Natural killer cell (primary cell): ENCODE data around the gene TMEM231. TPM values are rescaled to one million over a fixed set of nuclear protein-coding genes. Genes with fewer than 3 reads are reported as not detected.

Experiments
- ATAC-seq, 3 donors: fragments of 150-1000 bp in 2 of 3; fragments of 200-7000 bp in 1 of 3; cut with Tn5 transposase; 1 replicate in 1 of 3; 2 replicates in 2 of 3; pipeline ENCODE4 v1.10.0; 2021; ENCODE audit warnings: mild to moderate bottlenecking in 2 of 3, moderate library complexity in 2 of 3
- DNase-seq, 2 donors: peaks; one replicate each; pipeline versions ENCODE4 v3.0.0 to v3.0.0-alpha.2; 2013 to 2021; ENCODE audit warnings: mixed read lengths in 1 of 2
- H3K27ac ChIP-seq: one replicate; pipeline ENCODE4 v1.5.1; 2013; ENCODE audit warnings: mild to moderate bottlenecking, low read length
- H3K27me3 ChIP-seq: one replicate; pipeline ENCODE4 v1.6.1; 2013; ENCODE audit warnings: low read length; ENCODE audit not compliant: control insufficient read depth, insufficient read depth
- H3K36me3 ChIP-seq: one replicate; pipeline ENCODE4 v1.6.1; 2013; ENCODE audit warnings: low read length; ENCODE audit not compliant: control insufficient read depth, insufficient read depth
- H3K4me1 ChIP-seq: one replicate; pipeline ENCODE4 v1.6.1; 2013; ENCODE audit warnings: low read length; ENCODE audit not compliant: control insufficient read depth, insufficient read depth
- H3K4me3 ChIP-seq: one replicate; pipeline ENCODE4 v1.5.1; 2013; ENCODE audit warnings: low read length
- H3K9me3 ChIP-seq: one replicate; pipeline ENCODE4 v1.6.1; 2013; ENCODE audit warnings: low read length; ENCODE audit not compliant: control insufficient read depth, insufficient read depth
- H3K27ac Mint-ChIP-seq, 2 donors: one replicate each; pipeline ENCODE4 v1.8.0; 2022; ENCODE audit warnings: mild to moderate bottlenecking in 2 of 2, mixed read lengths in 2 of 2, moderate library complexity in 1 of 2
- H3K27me3 Mint-ChIP-seq, 2 donors: one replicate each; pipeline ENCODE4 v1.8.0; 2022; ENCODE audit warnings: low read depth in 2 of 2, mixed read lengths in 2 of 2
- H3K36me3 Mint-ChIP-seq: one replicate; pipeline ENCODE4 v1.8.0; 2022; ENCODE audit warnings: mixed read lengths
- H3K4me1 Mint-ChIP-seq, 2 donors: one replicate each; pipeline ENCODE4 v1.8.0; 2022; ENCODE audit warnings: mixed read lengths in 2 of 2
- H3K4me3 Mint-ChIP-seq: one replicate; pipeline ENCODE4 v1.8.0; 2022; ENCODE audit warnings: mild to moderate bottlenecking, moderate library complexity, mixed read lengths
- H3K9me3 Mint-ChIP-seq, 2 donors: one replicate each; pipeline ENCODE4 v1.8.0; 2022; ENCODE audit warnings: mixed read lengths in 2 of 2
- WGBS: methylation state at CpG from one replicate; pipeline ENCODE4 v1.1.7; 2013; ENCODE audit warnings: missing lambda C conversion rate; ENCODE audit not compliant: insufficient coverage; 5-methylcytosine and 5-hydroxymethylcytosine counted together
- intact Hi-C: fragments of 100-400 bp; cut with micrococcal nuclease; formaldehyde crosslinking; loops from one replicate; pipeline ENCODE4 v1.14.2; 2022
- total RNA-seq, 4 donors: library from RNA; stranded (reverse); fragments of 120-200 nt in 1 of 4; gene quantifications; one replicate each; pipeline versions ENCODE4 v1.2.3 to v1.2.4, GENCODE V29; 2013 to 2022
- TF ChIP-seq, protein P1 (sequence below): fragments of 200-600 bp; IDR thresholded peaks from one replicate; pipeline ENCODE4 v1.8.0; 2022; ENCODE audit warnings: antibody characterized with exemption

TMEM231 gene
- total RNA-seq, 3 donors from 2014 or later (not counting 1 experiment from before 2014, with no cell fraction given), result 2.1 to 2.7 (median 2.4) TPM

DNA sequence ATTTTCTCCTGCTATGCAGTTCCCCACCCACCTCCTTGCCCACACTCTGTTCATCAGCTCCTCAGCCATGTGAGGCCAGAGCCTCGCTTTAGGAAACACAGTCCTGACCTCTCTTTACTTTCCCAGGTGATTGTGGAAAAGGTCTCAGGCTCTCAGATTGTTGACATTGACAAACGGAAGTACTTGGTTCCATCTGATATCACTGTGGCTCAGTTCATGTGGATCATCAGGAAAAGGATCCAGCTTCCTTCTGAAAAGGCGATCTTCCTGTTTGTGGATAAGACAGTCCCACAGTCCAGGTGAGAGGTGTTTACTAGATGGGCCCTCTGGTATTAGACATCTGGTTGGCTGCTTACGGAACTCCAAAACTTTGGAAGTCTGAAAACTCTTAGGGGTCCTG, 11.9 kb upstream of the TMEM231 start:
- peaks cover 43% of the 10 kb centered on the region for H3K4me1 ChIP-seq
- Mint-ChIP-seq H3K27ac (peak overlapping the region in 1 of 2 donors; percentile 93), H3K36me3 (no peaks in the 10 kb centered on the region), H3K9me3 (no peaks in the 10 kb centered on the region), H3K27me3 (peaks cover 10 to 12% of the 10 kb centered on the region in 2 donors), H3K4me1 (peaks cover 20 to 26% of the 10 kb centered on the region in 2 donors), H3K4me3 (peak overlapping the region; percentile 45)
- peaks cover 41% of the 10 kb centered on the region for H3K36me3 ChIP-seq
- intact Hi-C loops, result loop anchor here (2.0 kb wide), 1 partner anchor 103 kb away; the partner anchor contains the start of gene TMEM170A
- H3K4me3 ChIP-seq, result no peak overlapping the region
- TF ChIP-seq, protein P1, sequence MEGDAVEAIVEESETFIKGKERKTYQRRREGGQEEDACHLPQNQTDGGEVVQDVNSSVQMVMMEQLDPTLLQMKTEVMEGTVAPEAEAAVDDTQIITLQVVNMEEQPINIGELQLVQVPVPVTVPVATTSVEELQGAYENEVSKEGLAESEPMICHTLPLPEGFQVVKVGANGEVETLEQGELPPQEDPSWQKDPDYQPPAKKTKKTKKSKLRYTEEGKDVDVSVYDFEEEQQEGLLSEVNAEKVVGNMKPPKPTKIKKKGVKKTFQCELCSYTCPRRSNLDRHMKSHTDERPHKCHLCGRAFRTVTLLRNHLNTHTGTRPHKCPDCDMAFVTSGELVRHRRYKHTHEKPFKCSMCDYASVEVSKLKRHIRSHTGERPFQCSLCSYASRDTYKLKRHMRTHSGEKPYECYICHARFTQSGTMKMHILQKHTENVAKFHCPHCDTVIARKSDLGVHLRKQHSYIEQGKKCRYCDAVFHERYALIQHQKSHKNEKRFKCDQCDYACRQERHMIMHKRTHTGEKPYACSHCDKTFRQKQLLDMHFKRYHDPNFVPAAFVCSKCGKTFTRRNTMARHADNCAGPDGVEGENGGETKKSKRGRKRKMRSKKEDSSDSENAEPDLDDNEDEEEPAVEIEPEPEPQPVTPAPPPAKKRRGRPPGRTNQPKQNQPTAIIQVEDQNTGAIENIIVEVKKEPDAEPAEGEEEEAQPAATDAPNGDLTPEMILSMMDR, result no peak
- H3K27ac ChIP-seq, result no peak overlapping the region
- DNase-seq (no peak), ATAC-seq (no peak)
- peaks cover 2% of the 10 kb centered on the region for H3K27me3 ChIP-seq
- no peaks in the 10 kb centered on the region for H3K9me3 ChIP-seq
- 98% methylated on average over 4 of the region's 4 CpGs for WGBS

DNA sequence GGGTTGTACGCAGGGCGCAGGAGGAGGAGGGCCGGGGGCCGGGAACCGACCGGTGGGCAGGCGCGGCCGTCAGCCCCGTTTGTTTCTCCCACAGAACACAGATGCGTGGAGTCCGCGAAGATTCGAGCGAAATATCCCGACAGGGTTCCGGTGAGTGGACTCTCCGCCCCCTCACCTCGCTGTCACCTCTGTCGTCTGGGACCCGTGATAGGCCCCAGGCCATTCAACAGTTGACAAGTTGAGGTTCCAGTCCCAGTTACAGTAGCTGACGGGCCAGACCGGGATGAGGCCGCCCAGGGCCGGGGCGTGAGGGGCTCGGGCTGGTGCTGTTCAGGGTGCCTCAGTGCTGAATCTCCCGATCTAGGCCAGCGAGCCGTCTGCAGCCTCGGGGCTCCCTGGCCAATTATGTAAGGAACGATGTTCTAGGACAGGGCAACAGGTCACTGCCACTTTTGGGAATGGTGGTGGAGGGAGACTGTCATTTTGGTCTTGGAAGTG, 10.8 kb upstream of the TMEM231 start:
- H3K36me3 Mint-ChIP-seq, result no peaks in the 10 kb centered on the region
- H3K4me1 Mint-ChIP-seq, result peaks cover 20 to 26% of the 10 kb centered on the region in 2 donors
- peak in 1 of 2 donors; percentile 45 for DNase-seq

DNA sequence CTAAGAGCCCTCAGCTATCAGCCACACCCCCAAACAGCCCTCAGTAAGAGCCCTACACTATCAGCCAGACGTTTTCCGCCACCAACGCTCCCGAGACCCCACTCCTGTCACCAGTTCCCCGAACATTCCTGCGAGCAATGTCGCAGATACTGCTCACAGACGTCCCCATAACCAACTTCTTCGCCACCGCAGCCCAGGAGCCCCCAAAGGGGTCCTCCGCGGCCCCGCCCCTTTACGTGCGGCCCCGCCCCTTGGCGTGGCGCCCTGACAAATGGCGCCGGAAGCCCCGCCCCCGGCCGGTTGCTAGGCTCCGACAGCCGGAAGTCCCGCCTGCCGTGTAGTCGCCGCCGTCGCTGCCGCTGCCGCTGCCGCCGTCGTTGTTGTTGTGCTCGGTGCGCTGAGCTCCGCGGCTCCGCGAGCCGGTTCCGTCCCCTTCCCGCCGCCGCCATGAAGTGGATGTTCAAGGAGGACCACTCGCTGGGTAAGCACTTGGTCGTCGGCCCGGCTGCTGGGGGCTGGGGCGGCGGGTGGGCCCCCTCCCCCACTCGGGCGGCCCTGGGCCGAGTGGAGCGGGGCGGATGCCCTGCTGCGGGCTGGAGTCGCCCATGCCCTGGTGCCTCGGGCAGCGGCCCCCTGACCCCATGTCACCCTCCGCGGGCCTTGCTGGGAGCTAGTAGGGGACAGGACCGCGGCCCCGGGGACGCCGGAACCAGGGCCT, 10.1 kb upstream of the TMEM231 start, which contains the start of gene GABARAPL2:
GABARAPL2 (plus strand) TSS at position 340 of the 718 bp plus-strand sequence; CDS start at position 448, 108 bp downstream.
- Histone ChIP-seq H3K4me3 (peak within 1 kb of the TSS; percentile 59), H3K9me3 (no peaks in the 10 kb centered on the region), H3K27ac (peak within 1 kb of the TSS; percentile 76), H3K4me1 (peaks cover 30% of the 10 kb centered on the region), H3K27me3 (peaks cover 2% of the 10 kb centered on the region), H3K36me3 (peaks cover 29% of the 10 kb centered on the region)
- H3K9me3 Mint-ChIP-seq, result no peaks in the 10 kb centered on the region
- H3K27ac Mint-ChIP-seq, result peak within 1 kb of the TSS; percentile 86 to 93
- ATAC-seq (peak; percentile 78 to 93 (median 85)), DNase-seq (peak; percentile 94 to 95)
- intact Hi-C loops, result loop anchor here (1.0 to 2.0 kb wide), 4 partner anchors 10 to 101 kb away; partner anchors contain the start of genes ADAT1, TMEM170A and TMEM231
- TF ChIP-seq, protein P1, result no peak
- H3K4me1 Mint-ChIP-seq, result peaks cover 20 to 26% of the 10 kb centered on the region in 2 donors
- peaks cover 16 to 19% of the 10 kb centered on the region in 2 donors for H3K27me3 Mint-ChIP-seq
- H3K36me3 Mint-ChIP-seq, result no peaks in the 10 kb centered on the region
- H3K4me3 Mint-ChIP-seq, result peak within 1 kb of the TSS; percentile 90
- under 1% methylated on average over 69 of the region's 69 CpGs for WGBS

More for the DNA sequence above, 10.8 kb upstream of the TMEM231 start:
- Mint-ChIP-seq H3K27ac (peak overlapping the region; percentile 86 to 93), H3K4me3 (peak overlapping the region; percentile 90), H3K9me3 (no peaks in the 10 kb centered on the region), H3K27me3 (peaks cover 16 to 19% of the 10 kb centered on the region in 2 donors)
- Histone ChIP-seq H3K4me1 (peaks cover 34% of the 10 kb centered on the region), H3K27me3 (peaks cover 2% of the 10 kb centered on the region), H3K36me3 (peaks cover 31% of the 10 kb centered on the region), H3K4me3 (peak overlapping the region; percentile 59), H3K9me3 (no peaks in the 10 kb centered on the region), H3K27ac (peak overlapping the region; percentile 44)
- WGBS, result 3% methylated on average over 32 of the region's 32 CpGs
- peak in 2 of 3 donors; percentile 2 to 3 for ATAC-seq
- intact Hi-C loops, result loop anchor here (1.0 to 2.0 kb wide), 4 partner anchors 11 to 102 kb away; partner anchors contain the start of genes ADAT1, TMEM170A and TMEM231
- TF ChIP-seq, protein P1, result no peak
